Measurements from ENCODE around the gene CBLC.
A peak's percentile ranks its signal among the peaks of the same experiment; 100 is the strongest.
"Not testable (repeated sequence)": the region's sequence is repeated elsewhere in the genome, so short reads cannot be mapped to it uniquely, and the experiment has no call there.

CBLC gene

DNA sequence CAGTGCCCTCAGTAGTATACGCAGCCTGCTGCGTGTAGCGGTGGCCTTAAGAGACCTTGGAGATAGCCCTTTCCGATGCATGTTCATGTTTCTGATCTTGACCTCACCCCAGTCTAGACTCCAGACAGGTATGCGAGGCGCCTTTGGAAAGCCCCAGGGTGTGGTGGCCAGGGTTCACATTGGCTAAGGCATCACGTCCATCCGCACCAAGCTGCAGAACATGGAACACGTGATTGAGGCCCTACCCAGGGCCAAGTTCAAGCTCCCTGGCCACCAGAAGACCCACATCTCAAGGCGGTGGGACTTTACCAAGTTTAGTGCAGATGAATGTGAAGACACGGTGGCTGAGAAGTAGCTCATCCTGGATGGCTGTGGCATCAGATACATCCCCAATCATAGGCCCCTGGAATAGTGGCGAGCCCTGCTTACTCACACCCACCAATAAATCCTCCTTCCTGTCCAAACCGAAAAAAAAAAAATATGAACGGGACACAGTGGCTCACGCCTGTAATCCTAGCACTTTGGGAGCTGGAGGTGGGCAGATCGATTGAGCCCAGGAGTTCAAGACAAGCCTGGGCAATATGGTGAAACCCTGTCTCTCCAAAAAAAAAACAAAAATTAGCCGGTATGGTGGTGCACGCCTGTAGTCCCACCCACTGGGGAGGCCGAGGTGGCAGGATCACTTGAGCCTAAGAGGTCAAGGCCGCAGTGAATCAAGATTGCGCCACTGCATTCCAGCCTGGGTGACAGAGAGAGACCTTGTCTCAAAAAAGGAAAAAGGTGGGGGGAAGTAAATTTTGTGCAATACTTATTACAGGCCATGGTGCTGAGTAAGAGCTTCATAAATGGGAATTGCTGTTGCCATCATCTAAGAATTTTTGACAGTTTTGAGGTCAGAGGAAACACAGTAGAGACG is 12.4 kb upstream of the CBLC start:
- no peak for DNase-seq (ENCODE audit: low spot score)

DNA sequence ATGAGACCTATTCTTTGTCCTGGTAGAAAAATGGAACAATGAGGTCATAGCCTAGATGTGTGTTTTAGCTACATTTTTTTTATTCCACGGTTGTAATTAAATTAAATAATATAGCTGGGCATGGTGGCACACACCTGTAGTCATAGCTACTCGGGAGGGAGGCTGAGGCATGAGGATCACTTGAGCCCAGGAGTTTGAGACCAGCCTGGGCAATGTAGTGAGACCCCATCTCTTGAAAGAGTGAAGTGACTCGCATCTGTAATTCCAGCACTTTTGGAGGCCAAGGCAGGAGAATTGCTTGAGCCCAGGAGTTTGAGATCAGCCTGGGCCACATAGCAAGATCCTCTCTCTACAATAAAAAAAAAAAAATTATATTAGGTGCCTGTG is 11.7 kb upstream of the CBLC start:
- DNase-seq (ENCODE audit: low spot score) = no peak

DNA sequence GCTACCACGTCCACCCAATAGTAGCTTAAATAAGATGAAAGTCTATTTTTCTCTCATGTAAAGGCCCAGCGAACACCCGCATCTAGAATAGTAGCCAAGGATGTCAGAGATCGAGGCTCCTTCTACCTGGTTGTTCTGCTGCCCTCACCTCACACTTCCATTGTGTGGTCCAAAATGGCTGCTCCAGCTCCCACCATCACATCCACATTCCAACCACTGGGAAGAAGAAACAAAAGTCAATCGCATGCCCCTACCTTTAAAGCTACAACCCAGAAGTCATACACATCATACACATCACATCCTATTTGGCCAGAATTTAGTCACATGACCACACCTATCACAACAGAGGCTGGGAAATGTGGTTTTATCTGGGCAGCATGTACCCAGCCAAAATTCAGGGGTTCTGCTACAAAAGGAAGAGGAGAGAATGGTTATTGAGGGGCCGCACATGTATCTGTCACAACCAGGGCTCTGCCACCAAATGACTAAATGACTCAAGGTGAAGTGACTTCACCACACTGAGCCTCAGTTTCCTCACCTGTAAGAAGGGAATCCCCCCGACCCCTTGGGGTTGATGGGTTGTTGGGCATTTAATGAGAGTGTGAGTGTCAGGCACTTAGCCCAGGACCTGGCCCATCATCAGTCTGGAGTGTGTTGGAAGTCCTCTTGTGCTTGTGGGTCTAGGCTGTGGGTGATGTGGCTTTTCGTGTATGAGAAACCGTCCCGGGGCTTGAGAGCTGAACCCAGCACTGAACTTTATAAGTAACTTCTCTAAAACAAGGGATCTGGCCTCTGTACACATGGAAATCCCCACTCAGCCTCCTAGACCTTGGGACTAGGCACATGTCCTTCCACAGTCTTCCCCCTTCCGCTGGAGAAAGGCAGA is 10.2 kb upstream of the CBLC start:
- no peak for DNase-seq (ENCODE audit: low spot score)

DNA sequence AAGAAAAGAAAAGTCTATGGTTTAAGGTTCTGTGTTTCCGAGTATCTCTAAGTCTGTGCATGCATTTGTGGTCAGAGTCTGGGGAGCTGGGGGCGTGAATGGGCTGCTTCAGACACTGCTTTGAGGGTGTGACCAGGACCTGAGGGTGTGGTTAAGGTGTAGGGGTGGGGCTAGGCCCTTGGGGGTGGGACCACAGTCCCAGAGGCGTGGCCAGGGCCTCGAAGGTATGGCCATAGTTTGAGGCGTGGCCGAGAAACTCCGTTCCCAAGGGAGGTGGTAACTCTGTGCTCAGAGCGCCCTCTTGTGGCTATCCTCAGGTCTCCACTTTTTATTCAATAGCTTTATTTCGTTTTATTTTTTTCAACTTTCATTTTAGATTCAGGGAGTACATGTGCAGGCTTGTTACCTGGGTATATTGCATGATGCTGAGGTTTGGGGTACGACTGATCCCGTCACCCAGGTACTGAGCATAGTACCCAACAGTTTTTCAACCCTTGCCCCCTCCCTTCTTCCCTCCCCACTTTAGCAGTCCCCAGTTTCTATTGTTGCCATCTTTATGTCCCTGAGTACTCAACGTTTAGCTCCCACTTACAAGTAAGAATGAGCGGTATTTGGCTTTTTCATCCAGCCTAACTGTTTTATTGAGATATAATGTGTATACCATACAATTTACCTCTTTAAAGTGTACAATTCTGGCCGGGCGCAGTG is 7.0 kb upstream of the CBLC start:
- peak; percentile 99 for DNase-seq (ENCODE audit: low spot score)

GRCh38 chr19:44772144-44772543 is 5.5 kb upstream of the CBLC start:
- not testable (repeated sequence) for DNase-seq (ENCODE audit: low spot score)

- no peak for DNase-seq (ENCODE audit: low spot score)
Measured at GRCh38 chr19:44772959-44773358, 4.7 kb upstream of the CBLC start.

GRCh38 chr19:44775676-44776240 is 1.9 kb upstream of the CBLC start:
- no peak for DNase-seq (ENCODE audit: low spot score)

GRCh38 chr19:44776402-44777096 is 1.1 kb upstream of the CBLC start:
- DNase-seq (ENCODE audit: low spot score) = no peak

- no peak for DNase-seq (ENCODE audit: low spot score)
Measured at GRCh38 chr19:44779150-44779549, 1.5 kb downstream of the CBLC start.

DNA sequence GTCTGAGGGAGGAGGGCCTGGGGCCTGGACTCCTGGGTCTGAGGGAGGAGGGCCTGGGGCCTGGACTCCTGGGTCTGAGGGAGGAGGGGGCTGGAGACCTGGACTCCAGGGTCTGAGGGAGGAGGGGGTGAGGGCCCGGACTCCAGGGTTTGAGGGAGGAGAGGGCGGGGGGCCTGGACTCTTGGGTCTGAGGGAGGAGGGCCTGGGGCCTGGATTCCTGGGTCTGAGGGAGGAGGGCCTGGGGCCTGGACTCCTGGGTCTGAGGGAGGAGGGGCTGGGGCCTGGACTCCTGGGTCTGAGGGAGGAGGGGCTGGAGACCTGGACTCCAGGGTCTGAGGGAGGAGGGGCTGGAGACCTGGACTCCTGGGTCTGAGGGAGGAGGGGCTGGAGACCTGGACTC is 4.0 kb downstream of the CBLC start:
- DNase-seq (ENCODE audit: low spot score) = not testable (repeated sequence)

GRCh38 chr19:44782729-44783128 is 5.0 kb downstream of the CBLC start:
- no peak for DNase-seq (ENCODE audit: low spot score)

GRCh38 chr19:44783545-44783944 is 5.9 kb downstream of the CBLC start:
- no peak for DNase-seq (ENCODE audit: low spot score)

DNA sequence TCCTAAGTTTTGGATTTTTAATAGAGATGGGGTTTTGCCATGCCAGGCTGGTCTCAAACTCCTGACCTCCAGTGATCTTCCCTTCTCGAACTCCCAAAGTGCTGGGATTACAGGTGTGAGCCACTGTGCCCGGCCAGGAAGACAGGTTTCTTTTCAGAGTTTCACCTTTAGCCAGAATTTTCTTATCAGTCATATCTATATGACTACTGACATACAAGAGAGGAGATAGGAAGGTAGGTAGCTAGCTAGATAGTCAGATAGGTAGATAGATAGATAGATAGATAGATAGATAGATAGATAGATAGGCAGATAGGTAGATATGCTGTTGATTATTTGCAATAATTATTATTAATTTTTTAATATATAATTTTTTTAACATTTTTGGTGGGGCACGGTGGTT is 7.6 kb downstream of the CBLC start:
- no peak for DNase-seq (ENCODE audit: low spot score)

- DNase-seq (ENCODE audit: low spot score) = no peak
Measured at GRCh38 chr19:44785993-44786392, 8.3 kb downstream of the CBLC start.

DNA sequence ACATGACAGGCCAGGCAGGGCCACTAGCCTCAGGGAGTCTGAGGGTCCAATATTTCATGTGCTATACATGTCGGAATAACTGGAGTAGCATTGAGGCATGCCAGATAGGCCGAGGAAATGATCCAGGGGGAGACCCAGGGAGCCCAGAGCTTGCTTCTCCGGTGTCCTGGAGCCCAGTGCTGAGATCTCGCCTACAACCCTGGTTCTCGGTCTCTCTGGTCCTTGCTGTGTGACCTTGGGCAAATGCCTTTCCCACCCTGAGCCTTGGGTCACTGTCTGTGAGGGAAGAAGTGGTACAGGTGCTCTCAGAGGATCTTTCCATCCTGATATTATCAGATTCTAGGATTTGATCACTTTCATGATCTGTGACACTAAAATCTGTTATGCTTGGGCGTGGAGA is 11.3 kb downstream of the CBLC start:
- DNase-seq (ENCODE audit: low spot score) = no peak

DNA sequence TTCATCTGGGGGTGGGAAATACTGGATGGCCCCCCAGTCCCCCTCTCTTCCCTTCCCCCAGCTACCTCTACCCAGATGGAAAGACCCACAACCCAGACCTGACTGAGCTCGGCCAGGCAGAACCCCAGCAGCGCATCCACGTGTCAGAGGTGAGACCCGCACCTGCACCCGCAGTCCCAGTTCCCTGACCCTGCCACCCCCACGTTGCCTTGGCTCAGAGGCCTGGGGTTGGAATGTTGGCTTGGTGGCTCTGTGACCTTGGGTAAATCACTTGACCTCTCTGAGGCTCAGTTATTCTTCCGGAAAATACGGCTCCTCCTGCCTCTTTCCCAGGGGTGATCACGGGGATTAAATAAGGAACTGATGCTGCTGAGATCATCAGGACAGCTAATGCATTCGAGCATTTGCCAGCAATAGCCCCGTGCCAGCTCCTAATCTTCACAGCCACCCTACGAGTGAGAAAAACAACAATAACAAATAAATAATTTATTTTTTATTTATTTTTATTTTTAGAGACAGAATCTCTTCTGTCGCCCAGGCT is 12.3 kb downstream of the CBLC start:
- no peak for DNase-seq (ENCODE audit: low spot score)

DNA sequence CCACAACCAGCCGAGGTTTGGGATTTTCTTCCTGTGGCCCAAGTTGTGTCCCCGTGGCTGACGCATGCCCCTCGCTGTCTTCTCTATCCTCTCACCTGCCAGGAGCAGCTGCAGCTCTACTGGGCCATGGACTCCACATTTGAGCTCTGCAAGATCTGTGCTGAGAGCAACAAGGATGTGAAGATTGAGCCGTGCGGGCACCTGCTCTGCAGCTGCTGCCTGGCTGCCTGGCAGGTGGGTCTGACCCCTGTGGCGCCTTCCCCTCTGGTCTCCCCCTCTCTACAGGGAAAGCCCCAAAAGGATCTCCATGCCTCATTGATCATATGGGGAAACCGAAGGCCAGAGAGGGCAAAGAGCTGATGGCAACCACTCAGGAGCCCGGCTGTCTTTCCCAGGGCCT is 14.6 kb downstream of the CBLC start:
- DNase-seq (ENCODE audit: low spot score) = no peak

DNA sequence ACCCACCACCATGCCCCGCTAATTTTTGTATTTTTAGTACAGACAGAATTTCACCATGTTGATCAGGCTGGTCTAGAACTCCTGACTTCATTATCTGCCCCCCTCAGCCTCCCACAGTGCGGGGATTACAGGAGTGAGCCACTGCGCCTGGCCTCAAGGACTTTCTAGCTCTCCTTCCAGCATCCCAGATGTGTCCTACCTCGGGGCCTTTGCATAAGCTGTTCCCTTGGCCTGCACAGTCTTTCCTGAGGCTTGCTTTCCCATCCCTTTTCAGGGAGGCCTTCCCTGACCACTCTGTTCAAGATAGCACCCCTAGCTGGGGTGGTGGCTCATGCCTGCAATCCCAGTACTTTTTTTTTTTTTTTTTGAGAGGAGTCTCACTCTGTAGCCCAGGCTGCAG is 16.9 kb downstream of the CBLC start:
- DNase-seq (ENCODE audit: low spot score) = no peak

DNA sequence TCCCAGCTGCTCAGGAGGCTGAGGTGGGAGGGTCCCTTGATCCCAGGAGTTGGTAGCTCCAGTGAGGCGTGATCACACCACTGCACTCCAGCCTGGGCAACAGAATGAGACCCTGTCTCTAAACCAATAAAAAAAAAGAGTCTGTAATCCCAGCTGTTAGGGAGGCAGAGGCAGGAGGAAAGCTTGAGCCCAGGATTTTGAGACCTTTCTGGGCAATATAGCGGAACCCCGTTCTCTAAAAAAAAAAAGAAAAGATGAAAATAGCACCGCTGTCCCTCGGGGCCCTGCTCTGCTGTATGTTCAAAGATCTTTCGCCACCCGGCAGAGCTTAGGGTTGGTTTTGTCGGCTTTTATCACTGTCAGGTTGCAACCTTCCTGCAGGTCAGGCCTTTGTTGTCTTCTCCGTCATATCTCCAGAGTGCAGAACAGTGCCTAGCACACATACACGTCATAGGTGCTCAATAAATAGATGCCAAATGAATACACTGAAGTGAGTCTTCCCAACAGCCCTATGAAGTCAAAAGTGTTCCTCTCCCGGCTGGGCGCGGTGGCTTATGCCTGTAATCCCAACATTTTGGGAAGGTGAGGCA is 17.8 kb downstream of the CBLC start:
- no peak for DNase-seq (ENCODE audit: low spot score)

DNA sequence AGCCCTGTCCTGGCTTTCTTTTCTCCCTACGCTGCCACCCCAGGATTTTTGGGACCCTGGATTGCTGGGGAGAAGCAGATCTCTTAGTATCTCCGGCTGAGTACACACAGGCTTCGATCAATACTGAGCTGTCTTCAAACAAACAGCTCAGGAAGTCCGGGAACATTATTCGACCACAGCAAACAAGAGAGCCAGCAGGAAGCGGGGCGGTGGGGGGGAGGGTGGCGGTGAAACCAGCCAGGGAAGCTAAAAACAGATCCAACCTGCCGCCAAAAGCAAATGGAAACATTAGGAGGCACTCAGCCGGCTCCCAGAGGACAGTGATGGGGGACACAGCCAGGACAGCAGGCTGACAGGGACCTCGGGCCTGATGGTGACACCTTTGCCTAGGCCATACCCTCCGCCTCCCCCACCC is 19.0 kb downstream of the CBLC start:
- DNase-seq (ENCODE audit: low spot score) = no peak

All from COLO829 (cell line).